GM19099 (cell line): ENCODE data around the gene THAP2.

ENCODE experiments used
- POLR2A ChIP-seq: IDR thresholded peaks from 3 replicates; pipeline ENCODE4 v1.6.1; 2011; ENCODE audit warnings: low read depth; ENCODE audit not compliant: insufficient read length; ENCODE audit errors: extremely low read depth

Gene THAP2

GRCh38 chr12:71652656-71653055 lies 11.4 kb upstream of the THAP2 start:
- no peak for TF ChIP-seq POLR2A

DNA sequence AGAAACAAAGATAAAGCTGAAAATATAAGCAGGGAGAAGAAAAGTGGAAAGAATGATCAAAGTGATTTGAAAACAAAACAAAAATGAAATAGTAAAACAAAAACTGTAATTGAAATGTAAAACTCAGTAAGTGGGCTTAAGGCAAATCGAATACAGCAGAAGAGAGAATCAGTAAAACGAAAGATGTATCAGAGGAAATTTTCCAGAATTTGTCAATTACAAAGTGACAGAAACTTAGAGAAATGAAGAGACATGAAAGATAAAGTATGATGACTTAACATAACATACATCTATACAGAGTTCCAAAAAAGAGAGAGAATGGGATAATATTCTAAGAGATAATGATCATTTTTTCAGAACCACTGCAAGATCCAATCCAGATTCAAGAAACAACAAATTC lies 11.0 kb upstream of the THAP2 start:
- no peak for TF ChIP-seq POLR2A

GRCh38 chr12:71654200-71654599 lies 9.9 kb upstream of the THAP2 start:
- TF ChIP-seq POLR2A, result no peak

DNA sequence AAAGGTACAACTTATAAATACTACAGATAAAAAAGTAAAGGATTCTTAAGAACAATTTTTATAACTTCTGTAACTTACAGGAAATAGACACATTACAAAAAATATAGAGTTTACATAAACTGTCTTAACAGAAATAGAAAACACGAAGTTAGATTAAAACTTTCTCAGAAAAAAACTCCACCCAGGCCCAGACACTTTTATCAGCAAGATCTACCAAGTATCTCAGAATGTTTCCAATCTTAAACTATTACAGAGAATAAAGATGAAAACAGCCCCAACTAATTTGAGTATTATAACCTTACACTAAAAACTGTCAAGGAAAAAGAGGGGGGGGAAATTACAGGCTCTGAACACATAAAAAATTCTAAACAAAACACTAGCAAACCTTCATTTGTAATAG lies 8.6 kb upstream of the THAP2 start:
- no peak for TF ChIP-seq POLR2A

DNA sequence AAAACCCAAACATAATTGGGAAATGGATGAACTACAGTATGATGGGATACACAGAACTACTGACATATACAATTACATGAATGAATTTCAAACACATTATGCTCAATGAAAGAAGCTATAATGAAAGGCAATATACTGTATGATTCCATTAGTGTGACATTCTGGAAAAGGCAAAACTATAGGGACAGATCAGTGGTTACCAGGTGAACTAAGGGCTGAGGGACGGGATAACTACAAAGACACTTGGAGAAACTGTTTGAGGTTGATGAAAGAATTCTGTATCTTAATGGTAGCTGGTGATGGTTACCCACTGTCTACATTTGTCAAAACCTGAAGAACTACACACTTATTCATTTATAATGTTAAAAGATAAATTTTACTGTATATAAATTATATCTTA lies 8.2 kb upstream of the THAP2 start:
- TF ChIP-seq POLR2A, result no peak

GRCh38 chr12:71656740-71657139 lies 7.4 kb upstream of the THAP2 start:
- no peak for TF ChIP-seq POLR2A

DNA sequence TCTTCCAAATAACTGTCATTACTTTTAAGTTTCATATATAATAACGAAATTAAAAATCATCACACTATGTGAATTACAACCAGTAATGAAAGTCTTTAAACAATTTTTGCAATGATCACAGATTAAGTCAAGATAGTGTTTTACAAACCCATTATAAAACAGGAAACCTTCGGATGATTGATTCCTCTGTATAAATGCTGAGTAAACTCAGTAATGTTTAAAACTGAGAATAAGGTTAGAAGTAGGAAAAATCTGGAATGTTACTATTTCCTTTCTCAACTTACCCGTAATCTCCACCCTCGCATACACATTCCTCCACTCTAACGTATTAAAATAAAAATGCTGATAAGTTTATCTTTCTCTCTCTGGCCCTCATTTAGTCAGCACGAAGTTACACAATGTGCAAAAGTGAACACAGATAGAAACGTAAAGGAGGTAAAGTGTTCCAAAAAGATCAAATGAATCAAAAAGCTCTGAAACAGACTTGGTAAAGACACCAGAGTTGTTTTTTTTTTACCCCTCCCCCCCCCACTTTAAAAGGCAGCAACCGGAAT lies 2.0 kb upstream of the THAP2 start:
- TF ChIP-seq POLR2A, result no peak

GRCh38 chr12:71662849-71663560 lies 1.1 kb upstream of the THAP2 start:
- TF ChIP-seq POLR2A, result peak; percentile 51

DNA sequence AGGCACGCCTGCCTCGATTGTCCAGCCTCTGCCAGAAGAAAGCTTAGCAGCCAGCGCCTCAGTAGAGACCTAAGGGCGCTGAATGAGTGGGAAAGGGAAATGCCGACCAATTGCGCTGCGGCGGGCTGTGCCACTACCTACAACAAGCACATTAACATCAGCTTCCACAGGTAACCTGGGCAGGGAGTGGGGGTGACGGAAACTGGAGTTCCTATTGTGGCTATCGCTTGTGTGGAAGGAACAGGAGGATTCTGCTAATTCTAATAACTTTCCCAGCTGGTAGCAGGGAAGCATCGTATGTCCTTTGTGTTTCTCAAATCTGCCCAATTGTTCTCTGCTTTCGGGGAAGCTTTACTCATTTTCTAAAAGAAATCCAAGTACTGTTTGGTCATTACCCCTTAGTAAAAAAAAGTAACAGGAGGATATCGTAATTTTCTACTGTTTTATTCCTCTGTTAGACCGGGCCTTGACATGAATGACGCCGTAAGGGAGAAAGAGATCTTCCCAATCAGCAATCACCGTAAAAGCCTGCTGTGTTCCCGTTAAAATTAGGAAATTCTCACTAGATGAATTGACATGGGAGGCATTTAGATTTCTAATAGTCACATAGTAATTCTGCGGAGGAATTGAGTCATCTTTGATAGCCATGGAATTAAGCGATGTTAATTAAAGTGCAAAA lies 449 bp downstream of the THAP2 start:
- TF ChIP-seq POLR2A, result no peak

- no peak for TF ChIP-seq POLR2A
Observed at GRCh38 chr12:71665090-71665463, 976 bp downstream of the THAP2 start.

DNA sequence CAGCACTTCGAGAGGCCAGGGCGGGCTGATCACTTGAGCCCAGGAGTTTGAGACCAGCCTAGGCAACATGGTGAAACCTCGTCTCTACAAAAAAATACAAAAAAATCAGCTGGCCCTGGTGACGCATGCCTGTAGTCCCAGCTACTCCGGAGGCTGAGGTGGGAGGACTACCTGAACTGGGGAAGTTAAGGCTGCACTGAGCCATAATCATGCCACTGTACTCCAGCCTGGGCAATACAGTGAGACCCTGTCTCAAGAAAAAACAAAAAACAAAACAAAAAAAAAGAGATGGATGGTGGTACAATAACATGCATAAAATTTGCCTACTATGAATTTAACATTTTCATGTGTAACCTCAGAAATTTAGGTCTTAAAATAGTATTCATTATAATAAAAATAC lies 2.2 kb downstream of the THAP2 start:
- no peak for TF ChIP-seq POLR2A

- TF ChIP-seq POLR2A, result no peak
Observed at GRCh38 chr12:71671311-71671710, 7.2 kb downstream of the THAP2 start.

DNA sequence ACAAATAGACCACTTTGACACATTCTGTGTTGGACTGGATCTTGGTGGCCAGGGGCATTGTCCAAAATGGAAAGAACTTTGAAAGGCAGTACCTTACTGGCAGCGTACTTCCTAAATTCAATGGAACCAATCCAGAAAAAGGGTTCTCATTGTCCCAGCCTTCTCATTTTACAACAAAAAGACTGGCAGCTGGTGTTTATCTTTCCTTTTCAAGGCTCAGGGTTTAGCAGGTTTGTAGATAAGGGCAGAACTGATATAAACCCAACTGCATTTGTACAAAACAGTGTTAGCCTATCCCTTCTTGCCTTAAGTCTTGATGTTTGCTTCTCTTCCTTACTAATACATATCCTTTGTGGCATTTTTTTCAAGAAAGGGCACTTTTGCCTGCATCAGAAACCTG lies 7.7 kb downstream of the THAP2 start:
- TF ChIP-seq POLR2A, result no peak

DNA sequence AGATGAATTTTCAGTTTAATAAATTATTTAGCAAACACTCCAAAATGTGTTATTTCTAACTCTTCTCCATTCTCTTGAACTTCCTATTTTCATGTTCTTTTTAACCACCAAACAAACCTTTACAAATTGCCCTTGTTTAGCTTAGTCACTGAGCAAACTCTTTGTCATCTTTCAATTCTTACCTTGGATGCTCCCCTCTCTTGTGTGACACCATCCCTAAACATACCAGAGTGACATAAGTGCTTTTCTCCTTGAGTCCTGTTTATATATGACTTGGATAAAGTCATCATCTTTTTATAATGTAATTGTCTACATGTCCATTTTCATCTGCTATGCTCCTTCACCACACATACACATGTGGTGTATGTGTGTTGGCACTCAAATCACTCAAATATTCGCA lies 18.4 kb downstream of the THAP2 start:
- TF ChIP-seq POLR2A, result no peak

DNA sequence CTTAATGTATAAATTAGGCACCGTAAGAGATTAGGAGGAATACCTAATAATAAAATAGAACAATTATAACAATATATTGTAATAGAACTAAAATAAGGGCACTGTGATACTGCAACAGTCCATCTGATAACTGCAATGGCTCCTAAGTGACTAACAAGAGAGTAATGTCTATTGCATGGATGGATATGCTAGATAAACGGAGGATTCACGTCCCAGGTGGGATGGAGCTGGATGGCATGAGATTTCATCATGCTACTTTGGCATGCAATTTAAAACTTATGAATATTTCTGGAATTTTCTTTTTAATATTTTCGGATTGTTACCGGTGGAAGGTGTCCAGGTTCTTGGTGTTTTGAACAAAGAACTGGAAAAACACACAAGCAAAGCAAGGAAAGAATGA lies 19.5 kb downstream of the THAP2 start:
- TF ChIP-seq POLR2A, result no peak

DNA sequence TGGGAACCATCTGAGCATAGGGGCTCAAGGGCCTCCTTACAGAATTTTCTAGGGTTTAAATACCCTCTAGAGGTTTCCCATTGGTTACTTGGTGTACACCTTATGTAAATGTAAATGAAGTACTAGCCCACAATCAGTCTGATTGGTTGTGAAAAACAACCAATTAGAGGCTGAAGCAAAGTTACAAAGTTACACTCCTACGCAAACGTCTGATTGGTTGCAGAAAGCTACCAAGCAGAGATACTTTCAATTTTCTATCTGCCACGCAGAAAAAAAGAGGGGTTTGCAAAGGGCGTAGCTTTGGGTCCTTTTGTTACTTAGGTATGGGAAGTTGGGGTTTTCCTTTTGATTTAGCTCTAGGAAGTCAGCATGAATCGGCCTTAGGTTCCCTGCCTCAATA lies 20.0 kb downstream of the THAP2 start:
- TF ChIP-seq POLR2A, result no peak
